ENCODE results near the gene PELO.

Gene PELO

GRCh38 chr5:52773342-52773741 is 14.4 kb upstream of the PELO start:
- no peak for DNase-seq

DNA sequence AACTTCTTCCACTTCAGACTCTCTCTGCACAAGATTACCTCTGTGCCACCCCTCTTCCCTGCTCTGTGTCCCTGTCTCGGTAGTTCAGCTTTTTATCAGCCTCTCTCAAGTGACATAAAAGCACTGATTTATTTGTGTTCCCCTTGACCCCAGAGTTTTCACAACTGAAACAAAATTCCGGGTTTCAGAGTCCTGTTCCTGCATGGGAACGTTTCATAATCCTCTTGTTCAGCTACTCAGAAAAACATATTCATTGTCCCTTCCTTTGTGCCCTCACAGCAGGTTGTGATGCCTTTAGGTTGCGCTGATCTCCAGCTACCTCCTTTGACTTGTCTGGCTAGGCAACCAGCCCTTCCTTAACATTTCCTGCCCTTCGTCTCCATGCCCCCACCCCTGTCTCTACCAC is 13.7 kb upstream of the PELO start:
- DNase-seq = no peak

DNA sequence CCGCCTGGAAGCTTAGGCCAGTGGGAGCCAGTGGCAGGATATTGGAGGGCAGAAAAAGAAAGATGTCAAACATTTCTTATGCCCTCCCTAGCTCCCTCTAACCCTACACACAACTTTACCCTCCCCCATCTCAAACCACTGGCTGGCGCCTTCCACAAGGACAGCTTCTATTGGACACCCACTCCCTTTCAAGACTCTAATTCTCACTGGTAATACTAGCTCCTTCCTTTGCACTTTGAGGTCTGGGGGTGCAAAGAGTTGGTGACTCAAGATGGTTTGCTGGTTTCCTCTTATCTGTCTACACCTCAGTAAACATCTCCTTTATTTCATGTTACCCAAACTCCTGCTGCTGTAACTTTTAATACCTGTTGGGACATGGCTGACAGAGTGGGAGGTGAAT is 11.6 kb upstream of the PELO start:
- no peak for DNase-seq

DNA sequence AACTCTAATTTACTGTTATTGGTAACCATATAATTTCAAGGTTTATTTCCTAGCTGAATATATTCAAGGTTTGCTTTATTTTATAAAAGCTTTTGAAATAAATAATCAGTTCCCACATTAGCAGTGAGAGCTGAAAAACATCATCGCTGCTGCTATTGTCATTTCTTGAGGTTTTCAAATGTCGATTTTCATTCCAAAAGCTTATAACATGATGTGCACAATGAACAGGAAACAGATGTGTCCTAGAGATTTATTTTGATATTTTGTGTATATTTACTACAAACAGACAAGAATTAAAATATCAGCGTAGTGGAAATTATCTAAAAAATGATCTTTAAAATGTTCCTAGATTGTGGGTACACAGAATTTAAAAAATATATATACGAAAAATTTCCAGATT is 10.5 kb upstream of the PELO start:
- DNase-seq = no peak

DNA sequence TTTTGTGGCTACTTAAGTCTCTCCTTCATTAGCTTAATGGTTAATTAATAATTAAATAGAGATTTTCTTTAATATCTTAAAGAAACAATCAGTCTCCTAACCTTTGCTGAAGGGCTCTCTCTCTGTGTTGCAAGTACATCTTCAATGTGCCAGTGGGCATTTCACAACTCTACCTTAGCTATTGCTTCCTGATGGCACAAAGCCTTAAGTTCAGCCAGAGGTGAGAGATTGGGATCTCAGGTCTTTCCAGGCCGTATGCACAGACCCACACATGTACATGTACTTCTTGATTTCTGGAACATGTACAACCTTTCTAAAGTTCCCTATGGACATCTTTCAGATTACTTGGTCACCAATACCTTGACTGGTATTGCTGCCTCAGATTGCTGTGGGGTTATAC is 8.9 kb upstream of the PELO start:
- no peak for DNase-seq

GRCh38 chr5:52779213-52779612 is 8.5 kb upstream of the PELO start:
- no peak for DNase-seq

DNA sequence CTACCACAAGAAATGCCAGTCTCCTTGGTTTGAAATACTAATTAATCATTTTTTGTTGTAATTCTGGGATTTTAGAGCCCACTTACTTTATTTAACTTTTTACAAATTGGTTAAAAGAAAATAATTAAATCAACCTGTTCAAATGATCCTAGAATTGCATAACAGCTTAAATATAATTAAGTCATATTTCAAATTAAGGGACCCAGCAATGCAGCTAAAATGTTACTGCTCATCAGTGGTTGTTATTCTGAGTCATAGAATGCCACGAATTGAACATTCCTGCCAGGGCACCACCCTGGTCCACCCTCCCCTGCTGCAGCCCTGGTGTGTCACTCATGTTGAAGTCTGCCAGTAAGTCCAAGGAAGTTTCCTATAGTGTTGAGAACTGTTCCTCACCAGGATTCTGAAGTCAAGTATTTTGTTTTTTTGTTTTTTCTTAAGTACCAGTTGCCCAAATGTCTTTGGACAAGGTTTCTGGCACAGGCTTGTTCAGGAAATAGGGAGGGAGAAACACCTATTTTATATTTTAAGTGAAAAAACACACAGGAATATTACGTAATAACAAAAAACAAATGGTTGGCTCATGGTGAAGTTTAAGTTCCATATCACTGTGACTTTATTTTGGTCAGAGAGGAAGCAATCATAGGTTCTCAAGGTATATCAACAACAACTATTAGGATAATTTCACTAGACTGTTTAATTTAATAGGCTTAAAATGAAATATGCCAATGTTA is 4.3 kb upstream of the PELO start:
- no peak for DNase-seq

- DNase-seq = no peak
These were observed 3.0 kb upstream of the PELO start for GRCh38 chr5:52784737-52785136.

DNA sequence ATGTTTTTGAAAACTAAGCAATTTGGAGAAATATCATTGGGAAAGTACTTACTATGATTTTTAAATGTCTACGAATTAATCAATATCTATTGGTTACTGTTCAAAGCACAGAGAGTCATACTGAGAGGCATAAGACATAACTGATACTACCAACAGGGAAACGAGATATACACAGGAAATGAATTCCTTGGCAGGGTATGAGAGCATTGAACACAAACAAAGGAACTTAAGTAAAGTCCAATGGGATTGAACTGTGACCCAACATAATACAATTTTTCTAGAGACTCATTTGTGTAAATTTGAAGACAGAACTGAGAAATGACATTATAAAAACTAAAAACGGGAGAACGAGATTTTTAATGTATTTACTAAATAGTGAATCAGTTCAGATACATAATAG is 1.3 kb upstream of the PELO start:
- DNase-seq = no peak

- no peak for DNase-seq
These were observed 642 bp upstream of the PELO start for GRCh38 chr5:52786949-52787599.

DNA sequence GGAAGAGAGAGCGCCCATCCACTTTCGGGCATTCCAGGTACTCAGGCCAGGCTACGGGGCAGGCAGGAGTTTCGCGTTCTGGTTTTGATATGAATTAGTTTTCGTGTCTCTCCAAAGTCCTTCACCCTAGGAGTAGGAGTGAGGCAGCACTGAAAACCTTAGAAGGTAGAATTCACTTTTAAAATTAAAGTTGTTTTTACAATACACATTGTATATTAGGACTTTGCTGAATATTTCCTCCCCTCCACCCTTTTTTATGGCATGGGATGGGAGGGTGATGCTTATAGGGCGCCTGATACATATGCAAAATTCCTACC is 747 bp downstream of the PELO start:
- DNase-seq = no peak

DNA sequence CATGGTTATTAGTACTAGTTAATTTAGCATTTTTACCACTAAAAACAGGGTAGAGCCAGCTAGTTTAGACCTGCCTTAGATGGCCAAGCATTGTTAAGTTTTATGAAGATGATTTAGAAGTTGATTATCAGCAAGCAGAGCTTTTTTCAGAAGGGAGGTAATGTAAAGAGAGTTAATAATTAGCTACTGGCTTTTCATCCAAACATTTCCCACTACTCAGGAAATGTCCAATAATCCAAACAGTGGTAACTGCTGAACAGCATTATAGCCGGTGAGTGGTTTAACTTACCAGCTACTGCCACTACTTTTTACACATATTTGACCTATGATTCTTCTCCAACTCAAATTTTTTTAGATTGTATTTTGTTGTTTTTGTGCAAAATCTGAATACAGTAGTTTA is 1.7 kb downstream of the PELO start:
- no peak for DNase-seq

DNA sequence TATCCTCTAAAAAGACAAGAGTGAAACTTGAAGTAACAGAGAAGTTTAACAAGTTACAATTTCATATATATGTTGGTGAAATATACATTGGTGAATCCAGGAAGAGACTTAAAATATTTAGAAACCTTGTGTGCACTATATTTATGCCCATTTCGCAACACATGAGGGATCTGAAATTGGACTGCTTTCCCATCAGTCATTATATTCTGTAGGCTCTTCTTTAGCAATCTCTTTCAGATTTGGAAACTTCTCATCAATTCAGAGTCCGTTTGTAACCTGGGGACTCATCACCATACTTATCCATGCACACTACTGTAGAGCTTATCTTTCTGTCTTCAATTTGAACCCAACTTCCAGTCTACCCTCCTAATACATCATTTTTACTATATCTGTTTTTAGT is 2.1 kb downstream of the PELO start:
- DNase-seq = no peak

DNA sequence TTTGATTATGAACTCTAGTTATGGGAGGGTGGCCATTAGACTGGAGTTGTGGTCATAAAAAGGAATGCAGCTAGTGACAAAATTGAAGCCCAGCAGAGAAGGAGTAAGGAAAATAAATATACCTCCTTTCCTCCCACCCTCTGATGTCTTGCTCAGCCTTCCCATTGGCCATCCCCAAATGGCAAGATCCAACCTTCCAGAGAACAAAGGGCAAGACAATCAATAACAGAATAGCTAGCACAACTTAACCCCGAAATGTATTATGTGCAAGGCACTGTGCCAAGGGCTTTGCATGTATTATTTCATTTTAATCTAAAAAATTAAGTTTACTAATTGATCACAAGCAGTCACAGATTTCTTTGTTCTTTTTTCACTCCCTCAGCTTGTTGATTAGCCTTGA is 3.6 kb downstream of the PELO start:
- no peak for DNase-seq

DNA sequence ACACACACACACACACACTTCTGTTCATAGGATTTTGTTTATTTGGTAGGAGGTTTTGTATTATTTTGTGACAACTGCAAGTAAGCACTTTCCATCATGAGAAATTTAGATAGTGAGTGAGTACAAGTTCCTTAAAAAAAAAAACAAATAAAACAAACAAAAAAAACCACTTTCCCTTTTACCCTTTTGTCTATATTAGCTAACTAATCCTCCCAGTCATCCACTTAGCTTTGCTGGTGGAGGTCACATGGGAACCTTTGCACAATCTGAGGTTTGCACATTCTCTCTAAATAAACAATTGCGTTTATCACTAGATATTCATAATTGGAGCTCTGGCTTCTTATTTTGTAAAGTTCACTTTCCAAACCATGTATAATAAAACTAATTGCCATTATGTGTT is 6.8 kb downstream of the PELO start:
- no peak for DNase-seq

- no peak for DNase-seq
These were observed 8.3 kb downstream of the PELO start for GRCh38 chr5:52796031-52796430.

GRCh38 chr5:52796516-52797103 is 8.9 kb downstream of the PELO start:
- DNase-seq = no peak

GRCh38 chr5:52798938-52799337 is 11.2 kb downstream of the PELO start:
- no peak for DNase-seq

DNA sequence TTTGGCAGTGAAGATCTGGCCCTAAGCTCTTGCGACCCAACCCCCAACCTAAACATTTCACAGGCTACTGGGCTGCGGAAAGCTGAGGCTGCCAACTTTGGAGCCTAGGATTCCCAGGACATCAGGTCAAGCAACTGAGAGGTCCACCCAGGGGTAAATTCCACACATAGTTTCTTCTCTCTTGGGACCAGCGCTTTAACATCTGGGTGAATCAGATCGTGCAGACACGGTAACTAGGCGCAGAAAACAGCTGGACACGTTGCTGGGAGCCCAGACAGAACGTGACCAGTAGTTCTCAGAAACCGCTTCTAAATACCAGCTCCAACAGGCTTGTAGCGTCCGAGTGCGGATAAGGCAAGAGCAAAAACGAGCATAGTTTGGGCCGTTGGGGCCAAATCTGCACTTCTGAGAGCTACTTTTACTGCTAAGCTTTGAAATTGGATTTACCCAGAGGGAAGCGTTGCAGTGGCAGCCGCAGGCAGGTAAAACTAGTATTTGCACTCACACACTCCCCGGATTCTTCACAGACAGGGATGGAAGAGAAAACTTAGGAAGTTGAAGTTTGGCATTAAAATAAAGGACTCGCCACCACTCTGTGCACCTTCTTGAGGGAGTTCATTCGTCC is 11.8 kb downstream of the PELO start:
- peak; percentile 31 to 39 for DNase-seq

DNA sequence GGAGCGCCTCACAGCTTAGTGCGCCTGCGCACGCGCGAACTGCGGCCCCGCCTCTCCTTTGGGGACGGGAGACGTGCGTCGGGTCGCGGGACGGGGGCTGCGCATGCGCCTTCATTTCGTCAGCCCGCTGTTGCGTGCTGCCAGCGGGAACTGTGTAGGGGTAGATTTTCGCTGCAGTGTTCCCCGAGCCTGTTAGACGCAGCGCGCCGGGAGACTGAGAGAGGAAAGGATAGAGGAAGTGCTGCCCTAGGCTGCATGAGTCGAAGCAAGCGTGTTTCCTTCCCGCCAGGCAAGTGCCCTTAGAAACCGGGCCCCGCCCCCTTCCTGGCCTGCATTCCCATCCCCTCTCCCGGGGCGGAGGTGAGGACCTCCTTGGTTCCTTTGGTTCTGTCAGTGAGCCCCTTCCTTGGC is 12.3 kb downstream of the PELO start:
- peak; percentile 96 for DNase-seq

- DNase-seq = peak; percentile 58 to 62
These were observed 12.9 kb downstream of the PELO start for GRCh38 chr5:52800394-52801213.

DNA sequence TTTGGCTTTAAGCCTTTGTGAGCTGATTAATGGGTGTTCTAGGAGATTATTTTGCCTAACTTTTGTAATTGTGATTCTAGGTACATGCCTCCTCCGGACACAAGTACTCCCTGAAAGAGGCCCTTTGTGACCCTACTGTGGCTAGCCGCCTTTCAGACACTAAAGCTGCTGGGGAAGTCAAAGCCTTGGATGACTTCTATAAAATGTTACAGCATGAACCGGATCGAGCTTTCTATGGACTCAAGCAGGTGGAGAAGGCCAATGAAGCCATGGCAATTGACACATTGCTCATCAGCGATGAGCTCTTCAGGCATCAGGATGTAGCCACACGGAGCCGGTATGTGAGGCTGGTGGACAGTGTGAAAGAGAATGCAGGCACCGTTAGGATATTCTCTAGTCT is 13.6 kb downstream of the PELO start:
- DNase-seq = no peak

GRCh38 chr5:52802272-52802973 is 14.7 kb downstream of the PELO start:
- DNase-seq = no peak
